Thyroid gland (tissue), 4 donors: ENCODE results near the gene XPNPEP1.

ENCODE experiments used
- POLR2A ChIP-seq, 2 donors: fragments of 450-650 bp; IDR thresholded peaks; one replicate each; pipeline ENCODE4 v1.6.1; 2017; ENCODE audit warnings: antibody characterized with exemption in 2 of 2, mild to moderate bottlenecking in 2 of 2, moderate library complexity in 1 of 2
- TF ChIP-seq, protein P1 (sequence below), 6 experiments: fragments of 200-600 bp in 3 of 6; fragments of 450-650 bp in 3 of 6; sonication (generic) in 3 of 6; IDR thresholded peaks; one replicate each; pipeline ENCODE4 v1.5.1; 2016 to 2019; ENCODE audit warnings: antibody characterized with exemption in 6 of 6, mild to moderate bottlenecking in 2 of 6, inconsistent platforms in 1 of 6, moderate library complexity in 1 of 6

DNA sequence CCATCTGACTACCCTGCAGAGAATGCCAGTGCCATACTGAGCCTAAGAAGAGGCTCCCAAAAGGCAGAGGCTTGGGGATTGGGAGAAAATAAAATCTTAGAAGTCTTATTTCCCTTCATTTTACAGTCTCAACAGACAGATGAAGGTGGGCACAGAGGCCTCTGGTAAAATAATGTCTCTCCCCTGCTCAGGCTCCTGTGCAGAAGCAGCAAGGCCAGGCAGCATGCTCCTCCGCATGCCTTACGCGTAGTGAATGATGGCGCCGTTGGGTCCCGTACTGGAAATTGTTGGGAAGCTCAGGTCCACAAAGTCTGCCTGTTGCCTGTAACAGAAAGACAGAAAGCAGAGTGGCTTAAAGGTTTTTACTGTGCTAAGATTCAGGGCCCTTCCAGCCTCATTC lies 45.8 kb downstream of the XPNPEP1 start:
- TF ChIP-seq, protein P1, sequence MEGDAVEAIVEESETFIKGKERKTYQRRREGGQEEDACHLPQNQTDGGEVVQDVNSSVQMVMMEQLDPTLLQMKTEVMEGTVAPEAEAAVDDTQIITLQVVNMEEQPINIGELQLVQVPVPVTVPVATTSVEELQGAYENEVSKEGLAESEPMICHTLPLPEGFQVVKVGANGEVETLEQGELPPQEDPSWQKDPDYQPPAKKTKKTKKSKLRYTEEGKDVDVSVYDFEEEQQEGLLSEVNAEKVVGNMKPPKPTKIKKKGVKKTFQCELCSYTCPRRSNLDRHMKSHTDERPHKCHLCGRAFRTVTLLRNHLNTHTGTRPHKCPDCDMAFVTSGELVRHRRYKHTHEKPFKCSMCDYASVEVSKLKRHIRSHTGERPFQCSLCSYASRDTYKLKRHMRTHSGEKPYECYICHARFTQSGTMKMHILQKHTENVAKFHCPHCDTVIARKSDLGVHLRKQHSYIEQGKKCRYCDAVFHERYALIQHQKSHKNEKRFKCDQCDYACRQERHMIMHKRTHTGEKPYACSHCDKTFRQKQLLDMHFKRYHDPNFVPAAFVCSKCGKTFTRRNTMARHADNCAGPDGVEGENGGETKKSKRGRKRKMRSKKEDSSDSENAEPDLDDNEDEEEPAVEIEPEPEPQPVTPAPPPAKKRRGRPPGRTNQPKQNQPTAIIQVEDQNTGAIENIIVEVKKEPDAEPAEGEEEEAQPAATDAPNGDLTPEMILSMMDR (IDR thresholded peaks at IDR 0.05) = no peak
- TF ChIP-seq POLR2A (IDR thresholded peaks at IDR 0.05) = no peak
